Uterus (tissue), 2 donors: ENCODE data around the gene UBAC1.

ENCODE experiments used
- CTCF ChIP-seq, 4 experiments: fragments of 200-600 bp in 2 of 4; fragments of 450-650 bp in 2 of 4; sonication (generic) in 2 of 4; IDR thresholded peaks; one replicate each; pipeline ENCODE4 v1.5.1; 2016 to 2019; ENCODE audit warnings: antibody characterized with exemption in 4 of 4, mild to moderate bottlenecking in 2 of 4, moderate library complexity in 1 of 4
- POLR2A ChIP-seq, 2 donors: fragments of 450-650 bp; IDR thresholded peaks; one replicate each; pipeline ENCODE4 v1.6.1; 2016; ENCODE audit warnings: antibody characterized with exemption in 2 of 2, mild to moderate bottlenecking in 1 of 2, moderate library complexity in 1 of 2

GRCh38 chr9:135884328-135885035 is 76.7 kb downstream of the UBAC1 start:
- TF ChIP-seq CTCF (IDR thresholded peaks at IDR 0.05): no peak
- no peak for TF ChIP-seq POLR2A (IDR thresholded peaks at IDR 0.05)
